ENCODE measurements around the gene CCDC169. TPM values are rescaled to one million over a fixed set of nuclear protein-coding genes. Genes with fewer than 3 reads are reported as not detected.

The CCDC169 gene
- total RNA-seq, 1 donor from 2014 or later: 3.2 TPM

DNA sequence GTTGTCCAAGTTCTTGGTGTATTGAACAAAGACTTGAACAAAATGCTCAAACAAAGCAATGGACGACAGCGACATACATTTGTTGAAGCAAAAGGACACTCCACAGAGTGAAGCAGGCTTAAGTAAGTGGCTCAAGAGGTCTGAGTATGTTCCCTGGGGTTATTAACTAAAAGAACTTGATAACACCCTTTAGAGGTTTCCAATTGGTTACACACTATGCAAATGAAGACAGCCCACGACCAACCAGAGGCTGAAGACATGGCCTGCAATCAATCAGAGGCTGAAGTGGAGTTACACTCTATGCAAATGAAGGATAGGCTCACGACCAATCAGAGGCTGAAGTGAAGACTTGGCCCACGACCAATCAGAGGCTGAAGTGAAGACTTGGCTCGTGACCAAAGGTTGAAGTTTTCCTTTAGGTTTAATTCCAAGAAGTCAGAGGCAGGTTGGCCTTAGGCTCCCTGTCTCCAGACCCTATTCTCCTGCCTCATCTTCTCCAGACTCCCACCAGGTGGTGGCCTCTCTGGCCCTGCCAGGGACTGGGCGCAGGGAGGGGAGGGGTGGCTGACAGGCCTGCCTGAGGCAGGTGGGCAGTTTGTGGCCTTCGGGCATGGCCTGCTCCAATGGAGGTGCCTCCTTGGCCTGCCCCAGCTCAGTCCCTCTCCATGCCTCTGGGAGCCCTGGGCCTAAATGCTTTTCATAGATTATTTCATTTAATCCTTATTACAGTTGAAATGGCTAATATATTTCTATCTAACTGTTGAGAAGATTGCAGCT is 38.1 kb downstream of the CCDC169 start:
- no peak overlapping the region for H3K4me3 ChIP-seq (ENCODE audit: low read depth, low read length)
- no peak for TF ChIP-seq CTCF (conservative IDR thresholded peaks at IDR 0.05; ENCODE audit: low read depth, low read length)
- DNase-seq (ENCODE audit: low read depth): no peak

DNA sequence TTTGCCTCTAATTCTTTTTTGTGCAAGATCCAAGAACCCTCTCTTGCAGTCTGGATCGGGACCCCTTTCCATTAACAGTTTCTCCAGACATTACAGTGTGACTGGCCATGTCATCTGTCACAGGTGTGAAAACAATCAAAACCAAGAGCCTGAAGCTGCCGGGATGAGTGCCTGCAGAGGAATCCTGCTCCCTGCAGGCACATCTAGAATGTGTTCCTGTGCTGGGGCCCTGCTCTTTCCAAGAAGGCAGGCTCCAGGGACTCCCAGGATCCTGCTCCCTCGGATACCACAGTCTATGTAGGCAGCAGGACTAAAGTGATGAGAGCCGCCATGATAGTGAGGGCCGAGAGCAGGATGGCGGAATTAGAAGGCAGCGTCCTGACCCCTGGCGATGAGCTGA is 38.8 kb downstream of the CCDC169 start:
- DNase-seq (ENCODE audit: low read depth): no peak
- H3K4me3 ChIP-seq (ENCODE audit: low read depth, low read length): no peak overlapping the region
- no peak for TF ChIP-seq CTCF (conservative IDR thresholded peaks at IDR 0.05; ENCODE audit: low read depth, low read length)

DNA sequence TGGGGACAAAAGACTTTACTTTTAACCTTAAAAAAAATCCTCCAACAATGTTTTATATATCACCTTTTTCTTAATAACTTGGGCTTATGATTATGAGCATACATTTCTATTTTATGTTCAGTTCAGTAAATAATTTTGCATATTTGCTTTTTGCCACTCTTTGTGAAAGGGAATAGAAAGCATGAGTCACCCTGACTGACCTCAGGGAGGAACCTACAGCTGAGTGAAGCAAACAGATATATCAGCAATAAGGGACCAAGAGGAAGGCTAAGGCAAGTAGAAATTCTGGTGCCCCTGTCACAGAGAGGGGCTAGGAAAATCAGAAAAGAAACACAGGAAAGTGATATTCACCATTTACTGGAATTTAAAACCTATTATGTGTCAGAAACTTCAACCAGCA is 46.1 kb downstream of the CCDC169 start:
- no peak for DNase-seq (ENCODE audit: low read depth)
- TF ChIP-seq CTCF (conservative IDR thresholded peaks at IDR 0.05; ENCODE audit: low read depth, low read length): no peak

GRCh38 chr13:36251017-36251416 is 46.6 kb downstream of the CCDC169 start:
- no peak for DNase-seq (ENCODE audit: low read depth)
- no peak overlapping the region for H3K4me3 ChIP-seq (ENCODE audit: low read depth, low read length)
- TF ChIP-seq CTCF (conservative IDR thresholded peaks at IDR 0.05; ENCODE audit: low read depth, low read length): no peak

More for the DNA sequence above, 46.1 kb downstream of the CCDC169 start:
- no peak overlapping the region for H3K4me3 ChIP-seq (ENCODE audit: low read depth, low read length)

GRCh38 chr13:36248700-36249099 is 48.9 kb downstream of the CCDC169 start:
- no peak for TF ChIP-seq CTCF (conservative IDR thresholded peaks at IDR 0.05; ENCODE audit: low read depth, low read length)
- H3K4me3 ChIP-seq (ENCODE audit: low read depth, low read length): no peak overlapping the region
- DNase-seq (ENCODE audit: low read depth): no peak

- no peak overlapping the region for H3K4me3 ChIP-seq (ENCODE audit: low read depth, low read length)
- no peak for TF ChIP-seq CTCF (conservative IDR thresholded peaks at IDR 0.05; ENCODE audit: low read depth, low read length)
- DNase-seq (ENCODE audit: low read depth): no peak
These were observed 52.6 kb downstream of the CCDC169 start for GRCh38 chr13:36244990-36245389.

GRCh38 chr13:36244073-36244472 is 53.5 kb downstream of the CCDC169 start:
- no peak overlapping the region for H3K4me3 ChIP-seq (ENCODE audit: low read depth, low read length)
- TF ChIP-seq CTCF (conservative IDR thresholded peaks at IDR 0.05; ENCODE audit: low read depth, low read length): no peak
- no peak for DNase-seq (ENCODE audit: low read depth)
